Progenitor cell of endocrine pancreas (in vitro differentiated cells): ENCODE measurements around the gene MYNN. TPM values are rescaled to one million over a fixed set of nuclear protein-coding genes. Genes with fewer than 3 reads are reported as not detected.

Source experiments
- DNase-seq: peaks from one replicate; pipeline ENCODE4 v3.0.0; 2021; ENCODE audit warnings: low spot score; ENCODE audit not compliant: unreplicated experiment
- H3K27ac Mint-ChIP-seq: 2 replicates; pipeline ENCODE4 v1.8.0; 2021; ENCODE audit warnings: mild to moderate bottlenecking, moderate library complexity, mixed read lengths
- H3K27me3 Mint-ChIP-seq: 2 replicates; pipeline ENCODE4 v1.8.0; 2021; ENCODE audit warnings: mixed read lengths
- H3K36me3 Mint-ChIP-seq: 2 replicates; pipeline ENCODE4 v1.8.0; 2022; ENCODE audit warnings: mixed read lengths; ENCODE audit not compliant: insufficient read depth
- H3K4me1 Mint-ChIP-seq: 2 replicates; pipeline ENCODE4 v1.8.0; 2021; ENCODE audit warnings: low read depth, mixed read lengths
- H3K4me3 Mint-ChIP-seq: 2 replicates; pipeline ENCODE4 v1.8.0; 2021; ENCODE audit warnings: low read depth, mild to moderate bottlenecking, moderate library complexity, mixed read lengths
- H3K9me3 Mint-ChIP-seq: 2 replicates; pipeline ENCODE4 v1.8.0; 2021; ENCODE audit warnings: low read depth, mixed read lengths
- total RNA-seq: library from RNA; stranded (reverse); gene quantifications from 2 replicates; pipeline ENCODE4 v1.2.1, GENCODE V29; 2021
- TF ChIP-seq, protein P1 (sequence below): fragments of 200-600 bp; sonication (generic); IDR thresholded peaks from one replicate; pipeline ENCODE4 v1.5.0; 2021; ENCODE audit warnings: antibody characterized with exemption, mild to moderate bottlenecking; ENCODE audit not compliant: unreplicated experiment

The MYNN gene
- total RNA-seq, 1 donor from 2014 or later, result 15.8 TPM

DNA sequence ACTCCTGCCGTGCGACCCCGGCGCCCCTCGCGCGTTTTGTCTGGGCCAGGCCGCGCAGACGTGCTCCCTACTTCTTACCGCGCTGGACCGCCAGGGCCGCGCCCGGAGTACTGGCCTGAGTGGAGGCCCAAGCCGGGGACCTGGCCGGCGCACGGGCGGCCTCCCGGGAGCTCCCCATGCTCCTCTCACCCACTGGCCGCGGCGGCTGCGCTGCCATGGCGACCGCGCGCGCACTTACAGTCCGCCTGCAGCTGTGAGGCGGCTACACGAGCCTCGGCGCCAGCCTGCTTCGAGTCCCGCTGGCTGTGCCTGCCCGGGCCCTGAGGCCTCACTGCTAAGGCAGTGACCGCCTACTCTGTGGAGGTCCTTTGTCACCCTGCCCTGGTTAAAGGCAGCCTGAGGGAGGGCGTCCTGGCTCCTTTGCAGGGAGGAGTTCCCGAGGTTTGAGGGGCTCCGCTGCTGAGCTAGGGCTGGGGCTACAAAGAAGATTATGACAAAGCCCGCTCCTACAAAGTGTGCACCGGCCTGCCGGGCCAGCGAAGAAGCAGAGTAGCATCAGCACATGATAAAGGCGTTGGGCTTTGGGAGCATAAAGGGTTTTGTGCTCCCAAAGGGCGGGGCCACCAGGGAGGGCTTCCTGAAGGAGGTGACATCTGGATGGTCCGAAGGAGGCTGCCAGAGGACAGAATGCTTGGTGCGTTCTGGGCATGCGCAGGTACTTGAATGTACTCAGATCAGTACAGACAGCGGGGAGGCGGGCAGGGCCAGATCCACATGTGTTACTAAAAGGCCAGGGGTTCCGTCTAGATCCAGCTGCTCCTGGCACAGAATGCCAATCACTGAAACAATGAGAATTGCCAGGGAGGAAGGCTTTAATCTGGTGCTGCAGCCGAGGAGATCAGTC, 39.4 kb downstream of the MYNN start, which contains the start of the genes LRRC34 and LRRIQ4:
TSS of gene LRRC34 (minus strand) at position 573 of the 904 bp plus-strand sequence. CDS start at position 217, 356 bp downstream.
TSS of gene LRRIQ4 (plus strand) at position 539 of the 904 bp plus-strand sequence. CDS start 9,052 bp downstream, outside the sequence.
- H3K9me3 Mint-ChIP-seq, result peaks cover 6% of the 10 kb centered on the region
- peaks cover 2% of the 10 kb centered on the region for H3K36me3 Mint-ChIP-seq
- H3K4me3 Mint-ChIP-seq, result peak within 1 kb of the TSS; percentile 86
- TF ChIP-seq, protein P1, sequence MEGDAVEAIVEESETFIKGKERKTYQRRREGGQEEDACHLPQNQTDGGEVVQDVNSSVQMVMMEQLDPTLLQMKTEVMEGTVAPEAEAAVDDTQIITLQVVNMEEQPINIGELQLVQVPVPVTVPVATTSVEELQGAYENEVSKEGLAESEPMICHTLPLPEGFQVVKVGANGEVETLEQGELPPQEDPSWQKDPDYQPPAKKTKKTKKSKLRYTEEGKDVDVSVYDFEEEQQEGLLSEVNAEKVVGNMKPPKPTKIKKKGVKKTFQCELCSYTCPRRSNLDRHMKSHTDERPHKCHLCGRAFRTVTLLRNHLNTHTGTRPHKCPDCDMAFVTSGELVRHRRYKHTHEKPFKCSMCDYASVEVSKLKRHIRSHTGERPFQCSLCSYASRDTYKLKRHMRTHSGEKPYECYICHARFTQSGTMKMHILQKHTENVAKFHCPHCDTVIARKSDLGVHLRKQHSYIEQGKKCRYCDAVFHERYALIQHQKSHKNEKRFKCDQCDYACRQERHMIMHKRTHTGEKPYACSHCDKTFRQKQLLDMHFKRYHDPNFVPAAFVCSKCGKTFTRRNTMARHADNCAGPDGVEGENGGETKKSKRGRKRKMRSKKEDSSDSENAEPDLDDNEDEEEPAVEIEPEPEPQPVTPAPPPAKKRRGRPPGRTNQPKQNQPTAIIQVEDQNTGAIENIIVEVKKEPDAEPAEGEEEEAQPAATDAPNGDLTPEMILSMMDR, result peak; percentile 13
- peaks cover 5% of the 10 kb centered on the region for H3K27me3 Mint-ChIP-seq
- H3K4me1 Mint-ChIP-seq, result peaks cover 10% of the 10 kb centered on the region
- peak; percentile 60 for DNase-seq
- peak within 1 kb of the TSS; percentile 90 for H3K27ac Mint-ChIP-seq

DNA sequence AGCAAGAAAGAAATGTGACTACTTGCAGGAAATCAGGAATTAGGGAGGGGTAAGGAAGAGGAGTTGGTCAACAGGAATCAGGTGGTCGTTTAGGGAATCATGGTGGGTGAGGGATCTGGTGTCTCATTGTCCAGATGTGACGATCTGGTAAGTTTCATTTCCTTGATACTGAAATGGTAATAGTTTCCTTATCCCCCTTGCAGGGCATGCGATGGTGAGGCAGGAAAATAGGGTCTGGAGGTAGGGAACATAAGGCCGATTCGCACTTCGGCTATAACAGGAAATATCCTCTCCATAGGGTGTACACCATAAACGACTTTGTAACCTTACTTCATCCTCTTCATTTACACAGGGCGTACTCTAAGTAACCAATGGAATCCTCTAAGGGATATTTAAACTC, 40.1 kb downstream of the MYNN start:
- H3K27ac Mint-ChIP-seq, result peak overlapping the region; percentile 88
- peaks cover 10% of the 10 kb centered on the region for H3K27me3 Mint-ChIP-seq
- H3K4me1 Mint-ChIP-seq, result peaks cover 10% of the 10 kb centered on the region
- H3K4me3 Mint-ChIP-seq, result peak overlapping the region; percentile 86
- TF ChIP-seq, protein P1, result no peak
- no peak for DNase-seq
- H3K9me3 Mint-ChIP-seq, result peaks cover 6% of the 10 kb centered on the region
- H3K36me3 Mint-ChIP-seq, result peaks cover under 1% of the 10 kb centered on the region

DNA sequence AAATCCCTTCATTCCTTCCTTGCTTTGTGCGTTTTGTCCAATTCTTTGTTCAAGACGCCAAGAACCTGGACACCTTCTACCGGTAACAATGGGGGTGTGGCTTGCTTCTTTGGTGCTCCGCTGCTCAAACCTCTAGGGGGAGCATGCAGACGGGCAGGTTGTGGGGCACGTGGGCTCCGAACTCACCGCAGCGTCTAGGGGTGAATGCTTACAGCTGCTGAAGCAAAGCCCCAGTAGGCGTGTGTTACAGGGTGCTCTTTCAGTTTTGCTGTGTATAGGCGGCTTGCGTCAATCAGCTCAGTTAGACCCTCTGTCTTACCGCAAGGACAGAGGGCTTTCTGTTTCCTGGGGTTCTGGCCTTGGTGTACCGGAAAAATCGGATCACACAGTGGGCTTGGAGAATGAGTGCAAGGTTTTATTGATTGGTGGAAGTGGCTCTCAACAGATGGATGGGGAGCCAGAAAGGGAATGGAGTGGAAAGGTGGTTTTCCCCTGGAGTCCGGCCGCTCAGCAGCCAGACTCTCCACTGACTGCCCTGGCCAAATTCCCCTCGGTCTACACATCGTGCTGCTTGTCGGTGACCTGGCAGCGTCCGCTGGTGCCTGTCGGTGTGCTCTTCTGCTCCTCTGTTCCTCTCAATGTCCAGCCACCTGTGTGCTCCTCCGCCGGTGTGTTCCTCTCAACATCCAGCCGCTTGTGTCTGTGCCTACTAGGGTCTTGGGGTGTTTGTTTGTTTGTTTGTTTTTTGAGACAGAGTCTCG, 40.7 kb downstream of the MYNN start:
- peak overlapping the region; percentile 56 for H3K27ac Mint-ChIP-seq
- no peak for DNase-seq

DNA sequence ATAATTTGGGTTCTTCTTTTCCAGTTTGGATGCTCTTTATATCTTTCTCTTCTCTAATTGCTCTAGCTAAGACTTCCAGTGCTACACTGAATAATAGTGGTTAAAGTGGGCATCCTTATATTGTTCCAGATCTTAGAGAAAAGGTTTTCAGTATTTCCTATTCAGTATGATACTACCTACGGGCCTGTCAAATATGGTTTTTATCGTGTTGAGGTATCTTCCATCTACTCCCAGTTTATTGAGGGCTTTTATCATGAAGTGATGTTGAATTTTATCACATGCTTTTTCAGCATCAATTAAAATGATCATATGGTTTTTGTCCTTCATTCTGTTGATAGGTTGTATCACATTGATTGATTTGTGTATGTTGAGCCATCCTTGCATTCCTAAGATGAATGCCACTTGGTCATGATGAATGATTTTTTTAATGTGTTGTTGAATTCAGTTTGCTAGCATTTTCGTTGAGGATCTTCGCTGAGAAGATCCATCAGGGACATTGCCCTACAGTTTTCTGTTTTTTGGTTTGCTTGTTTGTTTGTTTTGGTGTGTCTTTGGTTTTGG, 42.5 kb downstream of the MYNN start:
- no peaks in the 10 kb centered on the region for H3K36me3 Mint-ChIP-seq
- TF ChIP-seq, protein P1, result no peak
- peaks cover 11% of the 10 kb centered on the region for H3K27me3 Mint-ChIP-seq
- no peak overlapping the region for H3K27ac Mint-ChIP-seq
- H3K9me3 Mint-ChIP-seq, result peaks cover 6% of the 10 kb centered on the region
- H3K4me1 Mint-ChIP-seq, result peaks cover 10% of the 10 kb centered on the region
- DNase-seq, result no peak
- H3K4me3 Mint-ChIP-seq, result no peak overlapping the region

More for the DNA sequence above, 40.7 kb downstream of the MYNN start:
- TF ChIP-seq, protein P1, result peak; percentile 40
- no peaks in the 10 kb centered on the region for H3K36me3 Mint-ChIP-seq
- H3K27me3 Mint-ChIP-seq, result peaks cover 11% of the 10 kb centered on the region
- H3K4me1 Mint-ChIP-seq, result peaks cover 10% of the 10 kb centered on the region
- peak overlapping the region; percentile 86 for H3K4me3 Mint-ChIP-seq
- peaks cover 6% of the 10 kb centered on the region for H3K9me3 Mint-ChIP-seq

DNA sequence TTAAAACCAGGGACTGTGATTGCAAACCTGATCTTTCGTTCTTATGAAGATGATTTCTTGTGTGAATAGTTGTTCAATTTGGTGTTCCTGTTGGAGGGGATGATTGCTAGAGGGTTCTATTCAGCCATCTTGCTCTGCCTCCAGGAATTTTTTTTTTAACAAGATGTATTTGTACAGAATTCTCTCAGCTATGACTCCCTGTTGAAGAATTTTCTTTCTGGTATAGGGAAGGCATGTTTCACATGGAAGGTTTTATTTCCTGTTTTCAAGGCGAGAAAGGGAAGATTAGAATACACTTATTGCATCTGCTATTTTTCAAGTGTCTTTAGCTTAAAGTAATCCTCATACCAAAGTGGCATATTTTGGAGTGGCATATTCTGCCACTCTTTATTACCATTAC, 45.1 kb downstream of the MYNN start:
- TF ChIP-seq, protein P1, result no peak
- Mint-ChIP-seq H3K4me3 (no peak overlapping the region), H3K27ac (no peak overlapping the region), H3K36me3 (no peaks in the 10 kb centered on the region), H3K27me3 (peaks cover 11% of the 10 kb centered on the region), H3K4me1 (peaks cover 1% of the 10 kb centered on the region), H3K9me3 (peaks cover 6% of the 10 kb centered on the region)
- DNase-seq, result no peak
